CD14-positive monocyte (primary cell): ENCODE data around the gene TERT. TPM values are rescaled to one million over a fixed set of nuclear protein-coding genes. Genes with fewer than 3 reads are reported as not detected.

ENCODE experiments used
- DNase-seq, 3 donors: peaks; one replicate each; pipeline ENCODE4 v3.0.0-alpha.2; 2011 to 2022
- H2AFZ ChIP-seq: 2 replicates; pipeline ENCODE4 v1.6.0; 2012; ENCODE audit warnings: mild to moderate bottlenecking, low read depth, low read length, inconsistent platforms; ENCODE audit not compliant: insufficient read depth, poor library complexity, severe bottlenecking
- H3K27ac ChIP-seq, 2 donors: 1 replicate in 1 of 2; 2 replicates in 1 of 2; pipeline ENCODE4 v1.5.1; 2012 to 2013; ENCODE audit warnings: low read length in 2 of 2, control low read depth in 1 of 2, inconsistent platforms in 1 of 2, low read depth in 1 of 2, mild to moderate bottlenecking in 1 of 2
- H3K27me3 ChIP-seq, 2 donors: one replicate each; pipeline versions ENCODE4 v1.6.0 to v1.6.1; 2011 to 2013; ENCODE audit warnings: low read length in 2 of 2; ENCODE audit not compliant: control insufficient read depth in 2 of 2, insufficient read depth in 2 of 2
- H3K36me3 ChIP-seq, 2 donors: replicated peaks in 1 of 2; 1 replicate in 1 of 2; 2 replicates in 1 of 2; pipeline versions ENCODE4 v1.5.1 to v1.6.1; 2012 to 2013; ENCODE audit warnings: low read length in 2 of 2, control low read depth in 1 of 2, inconsistent platforms in 1 of 2, mild to moderate bottlenecking in 1 of 2; ENCODE audit not compliant: insufficient read depth in 2 of 2, control insufficient read depth in 1 of 2
- H3K4me1 ChIP-seq, 2 donors: 1 replicate in 1 of 2; 2 replicates in 1 of 2; pipeline versions ENCODE4 v1.5.1 to v1.6.1; 2012 to 2013; ENCODE audit warnings: low read length in 2 of 2, control low read depth in 1 of 2, inconsistent platforms in 1 of 2, mild to moderate bottlenecking in 1 of 2, moderate library complexity in 1 of 2; ENCODE audit not compliant: insufficient read depth in 2 of 2, control insufficient read depth in 1 of 2
- H3K4me2 ChIP-seq: replicated peaks from 2 replicates; pipeline ENCODE3; 2012; ENCODE audit warnings: low read length, moderate library complexity, mild to moderate bottlenecking; ENCODE audit not compliant: poor library complexity, severe bottlenecking; ENCODE audit errors: extremely low read depth
- H3K4me3 ChIP-seq, 3 experiments: fragments of 200-600 bp in 1 of 3; sonication (generic) in 1 of 3; replicated peaks in 1 of 3; 1 replicate in 2 of 3; 2 replicates in 1 of 3; pipeline ENCODE4 v1.5.1; 2011 to 2013; ENCODE audit warnings: low read length in 3 of 3, mild to moderate bottlenecking in 3 of 3, control low read depth in 2 of 3, low read depth in 2 of 3, inconsistent platforms in 1 of 3, moderate library complexity in 1 of 3
- H3K79me2 ChIP-seq: 2 replicates; pipeline ENCODE4 v1.6.0; 2012; ENCODE audit warnings: mild to moderate bottlenecking, control low read depth, inconsistent platforms, low read length, moderate library complexity; ENCODE audit not compliant: insufficient read depth
- H3K9ac ChIP-seq: 2 replicates; pipeline ENCODE4 v1.6.0; 2017; ENCODE audit warnings: low read length, mild to moderate bottlenecking; ENCODE audit not compliant: insufficient read depth, poor library complexity, severe bottlenecking
- H3K9me3 ChIP-seq, 2 donors: replicated peaks in 1 of 2; 1 replicate in 1 of 2; 2 replicates in 1 of 2; pipeline versions ENCODE4 v1.5.1 to v1.6.1; 2012 to 2013; ENCODE audit warnings: low read length in 2 of 2, control low read depth in 1 of 2; ENCODE audit not compliant: control insufficient read depth in 1 of 2, insufficient read depth in 1 of 2
- H4K20me1 ChIP-seq: 2 replicates; pipeline ENCODE4 v1.6.0; 2012; ENCODE audit warnings: mild to moderate bottlenecking, low read length, control low read depth, moderate library complexity; ENCODE audit not compliant: insufficient read depth
- H3K27ac Mint-ChIP-seq, 7 donors: one replicate each; pipeline ENCODE4 v1.8.0; 2020; ENCODE audit warnings: mild to moderate bottlenecking in 7 of 7, mixed read lengths in 7 of 7, moderate library complexity in 6 of 7, inconsistent platforms in 2 of 7
- H3K27me3 Mint-ChIP-seq, 3 donors: one replicate each; pipeline ENCODE4 v1.8.0; 2021 to 2022; ENCODE audit warnings: low read depth in 3 of 3, mild to moderate bottlenecking in 3 of 3, mixed read lengths in 3 of 3, moderate library complexity in 3 of 3, inconsistent platforms in 1 of 3
- H3K36me3 Mint-ChIP-seq, 2 donors: one replicate each; pipeline ENCODE4 v1.8.0; 2020; ENCODE audit warnings: mixed read lengths in 2 of 2, inconsistent platforms in 1 of 2, mild to moderate bottlenecking in 1 of 2
- H3K4me1 Mint-ChIP-seq: one replicate; pipeline ENCODE4 v1.8.0; 2020; ENCODE audit warnings: mild to moderate bottlenecking, mixed read lengths
- H3K4me3 Mint-ChIP-seq, 2 donors: one replicate each; pipeline ENCODE4 v1.8.0; 2020; ENCODE audit warnings: mild to moderate bottlenecking in 2 of 2, mixed read lengths in 2 of 2, moderate library complexity in 1 of 2
- H3K9me3 Mint-ChIP-seq, 7 donors: one replicate each; pipeline ENCODE4 v1.8.0; 2020 to 2022; ENCODE audit warnings: mixed read lengths in 7 of 7, mild to moderate bottlenecking in 6 of 7, moderate library complexity in 6 of 7, inconsistent platforms in 2 of 7
- WGBS: methylation state at CpG from one replicate; pipeline ENCODE4 v1.1.5; 2013; ENCODE audit warnings: missing lambda C conversion rate; ENCODE audit not compliant: insufficient coverage; 5-methylcytosine and 5-hydroxymethylcytosine counted together
- intact Hi-C, 2 donors: fragments of 100-400 bp; cut with micrococcal nuclease; formaldehyde crosslinking; loops; one replicate each; pipeline versions ENCODE4 v1.15.0 to v1.15.1; 2023
- polyA plus RNA-seq, 3 donors: library from polyadenylated mRNA; depleted of rRNA in 1 of 3; unstranded in 2 of 3; stranded (reverse) in 1 of 3; fragments of 300-500 nt in 2 of 3; fragments of >200 nt in 1 of 3; fragmentation: Illumina TruSeq in 2 of 3; gene quantifications; 1 replicate in 2 of 3; 2 replicates in 1 of 3; pipeline ENCODE4 v1.2.3, GENCODE V29; 2012 to 2021
- TF ChIP-seq, protein P1 (sequence below): fragments of 200-600 bp; IDR thresholded peaks from one replicate; pipeline ENCODE4 v1.8.0; 2022; ENCODE audit warnings: antibody characterized with exemption, mild to moderate bottlenecking

TERT gene
- polyA plus RNA-seq, 3 donors = not detected

DNA sequence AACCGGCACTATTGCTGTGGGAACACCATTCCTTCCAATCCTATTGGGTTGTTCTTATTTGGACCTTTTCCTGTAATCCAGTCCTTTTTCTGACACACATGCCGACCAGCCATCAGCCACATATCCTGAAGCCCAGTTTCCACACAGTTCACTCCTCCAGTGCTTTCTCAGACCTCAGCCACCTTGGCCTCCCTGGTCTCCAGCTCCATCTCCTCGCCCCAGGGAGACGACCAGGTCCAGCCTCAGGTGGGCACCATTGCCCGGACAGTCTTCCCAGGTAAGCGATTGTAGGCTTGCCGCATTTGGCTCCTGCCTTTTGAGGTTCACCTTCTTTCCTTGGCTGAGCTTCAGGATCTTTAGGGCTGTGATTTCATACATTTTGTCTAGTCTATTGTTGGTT lies 15.2 kb upstream of the TERT start:
- intact Hi-C loops = no loop called here
- H3K27me3 Mint-ChIP-seq = peaks cover 19 to 29% (median 22%) of the 10 kb centered on the region in 3 donors
- H3K4me3 Mint-ChIP-seq = no peak overlapping the region

DNA sequence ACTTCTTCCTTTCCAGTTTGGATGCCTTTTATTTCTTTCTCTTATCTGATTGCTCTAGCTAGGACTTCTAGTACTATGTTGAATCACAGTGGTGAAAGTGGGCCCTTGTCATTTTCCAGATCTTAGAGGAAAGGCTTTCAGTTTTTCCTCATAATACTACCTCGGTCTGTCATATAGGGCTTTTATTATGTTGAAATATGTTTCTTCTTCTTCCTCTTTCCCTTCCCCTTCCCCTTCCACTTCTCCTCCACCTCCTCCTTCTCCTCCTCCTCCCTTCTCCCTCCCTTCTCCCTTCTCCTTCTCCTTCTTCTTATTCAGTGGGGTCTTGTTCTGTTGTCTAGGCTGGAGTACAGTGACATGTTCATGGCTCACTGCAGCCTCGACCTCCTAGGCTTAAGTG lies 9.2 kb upstream of the TERT start:
- peaks cover 1 to 8% (median 5%) of the 10 kb centered on the region in 3 donors for H3K27me3 Mint-ChIP-seq
- intact Hi-C loops = no loop called here
- H3K4me1 Mint-ChIP-seq = peaks cover 21% of the 10 kb centered on the region
- H3K4me3 Mint-ChIP-seq = no peak overlapping the region
- H3K27ac Mint-ChIP-seq = peak overlapping the region in 1 of 7 donors; percentile 43
- peaks cover 0 to 3% (median 0%) of the 10 kb centered on the region in 7 donors for H3K9me3 Mint-ChIP-seq
- no peak overlapping the region for H3K4me3 ChIP-seq
- TF ChIP-seq, protein P1, sequence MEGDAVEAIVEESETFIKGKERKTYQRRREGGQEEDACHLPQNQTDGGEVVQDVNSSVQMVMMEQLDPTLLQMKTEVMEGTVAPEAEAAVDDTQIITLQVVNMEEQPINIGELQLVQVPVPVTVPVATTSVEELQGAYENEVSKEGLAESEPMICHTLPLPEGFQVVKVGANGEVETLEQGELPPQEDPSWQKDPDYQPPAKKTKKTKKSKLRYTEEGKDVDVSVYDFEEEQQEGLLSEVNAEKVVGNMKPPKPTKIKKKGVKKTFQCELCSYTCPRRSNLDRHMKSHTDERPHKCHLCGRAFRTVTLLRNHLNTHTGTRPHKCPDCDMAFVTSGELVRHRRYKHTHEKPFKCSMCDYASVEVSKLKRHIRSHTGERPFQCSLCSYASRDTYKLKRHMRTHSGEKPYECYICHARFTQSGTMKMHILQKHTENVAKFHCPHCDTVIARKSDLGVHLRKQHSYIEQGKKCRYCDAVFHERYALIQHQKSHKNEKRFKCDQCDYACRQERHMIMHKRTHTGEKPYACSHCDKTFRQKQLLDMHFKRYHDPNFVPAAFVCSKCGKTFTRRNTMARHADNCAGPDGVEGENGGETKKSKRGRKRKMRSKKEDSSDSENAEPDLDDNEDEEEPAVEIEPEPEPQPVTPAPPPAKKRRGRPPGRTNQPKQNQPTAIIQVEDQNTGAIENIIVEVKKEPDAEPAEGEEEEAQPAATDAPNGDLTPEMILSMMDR = no peak
- no peak overlapping the region for H3K9ac ChIP-seq
- peaks cover 5 to 12% of the 10 kb centered on the region in 2 donors for H3K4me1 ChIP-seq
- no peaks in the 10 kb centered on the region for H3K27me3 ChIP-seq
- peak in 1 of 3 donors; percentile 9 for DNase-seq
- H3K79me2 ChIP-seq = no peaks in the 10 kb centered on the region
- H3K36me3 ChIP-seq = no peaks in the 10 kb centered on the region
- no peaks in the 10 kb centered on the region for H4K20me1 ChIP-seq
- 60% methylated on average over 1 of the region's 2 CpGs for WGBS
- H2AFZ ChIP-seq = no peak overlapping the region
- H3K4me2 ChIP-seq = no peak overlapping the region
- H3K9me3 ChIP-seq = no peaks in the 10 kb centered on the region
- no peaks in the 10 kb centered on the region for H3K36me3 Mint-ChIP-seq
- H3K27ac ChIP-seq = no peak overlapping the region

More for the DNA sequence above, 15.2 kb upstream of the TERT start:
- Histone ChIP-seq H3K4me3 (no peak overlapping the region), H3K27ac (no peak overlapping the region), H3K4me2 (no peak overlapping the region), H2AFZ (no peak overlapping the region), H3K27me3 (peaks cover 0 to 12% of the 10 kb centered on the region in 2 donors), H3K4me1 (peaks cover 22 to 24% of the 10 kb centered on the region in 2 donors), H3K36me3 (no peaks in the 10 kb centered on the region), H3K9ac (no peak overlapping the region), H3K79me2 (no peaks in the 10 kb centered on the region), H3K9me3 (peaks cover 17 to 23% of the 10 kb centered on the region in 2 donors), H4K20me1 (no peaks in the 10 kb centered on the region)
- Mint-ChIP-seq H3K27ac (no peak overlapping the region), H3K36me3 (peaks cover 0 to 3% of the 10 kb centered on the region in 2 donors), H3K9me3 (peaks cover 8 to 26% (median 23%) of the 10 kb centered on the region in 7 donors), H3K4me1 (peaks cover 30% of the 10 kb centered on the region)
- no peak for DNase-seq
- WGBS = 97% methylated on average over 7 of the region's 7 CpGs
- TF ChIP-seq, protein P1 = no peak
